ENCODE data around the gene EDC3.
"Not testable (repeated sequence)": the region's sequence is repeated elsewhere in the genome, so short reads cannot be mapped to it uniquely, and the experiment has no call there.

Gene EDC3

GRCh38 chr15:74676801-74677200 is 19.0 kb downstream of the EDC3 start:
- H3K4me1 ChIP-seq (ENCODE audit: insufficient read depth, low read length): no peaks in the 10 kb centered on the region
- no peaks in the 10 kb centered on the region for H3K9me3 ChIP-seq (ENCODE audit: control insufficient read depth, insufficient read depth, low read length)
- 0 out of 2 replicates have a peak, but pooled peaks cover 3% of the 10 kb centered on the region for H3K36me3 ChIP-seq (ENCODE audit: insufficient read depth, low read length)
- no peak overlapping the region for H3K9ac ChIP-seq (ENCODE audit: low read depth, low read length)

GRCh38 chr15:74674161-74674560 is 21.7 kb downstream of the EDC3 start:
- Histone ChIP-seq H3K9ac (ENCODE audit: low read depth, low read length) (no peak overlapping the region), H3K36me3 (ENCODE audit: insufficient read depth, low read length) (peaks cover 7% of the 10 kb centered on the region; the same call in 1 of the 2 replicates), H3K4me1 (ENCODE audit: insufficient read depth, low read length) (no peaks in the 10 kb centered on the region), H3K9me3 (ENCODE audit: control insufficient read depth, insufficient read depth, low read length) (no peaks in the 10 kb centered on the region)

- Histone ChIP-seq H3K9ac (ENCODE audit: low read depth, low read length) (no peak overlapping the region), H3K9me3 (ENCODE audit: control insufficient read depth, insufficient read depth, low read length) (no peaks in the 10 kb centered on the region), H3K36me3 (ENCODE audit: insufficient read depth, low read length) (peaks cover 5% of the 10 kb centered on the region; the same call in 1 of the 2 replicates), H3K4me1 (ENCODE audit: insufficient read depth, low read length) (0 out of 2 replicates have a peak, but pooled peaks cover 2% of the 10 kb centered on the region)
These were observed 26.2 kb downstream of the EDC3 start for GRCh38 chr15:74669627-74670026.

- Histone ChIP-seq H3K9ac (ENCODE audit: low read depth, low read length) (no peak overlapping the region), H3K9me3 (ENCODE audit: control insufficient read depth, insufficient read depth, low read length) (no peaks in the 10 kb centered on the region), H3K4me1 (ENCODE audit: insufficient read depth, low read length) (peaks cover 12% of the 10 kb centered on the region; the same call in 1 of the 2 replicates), H3K36me3 (ENCODE audit: insufficient read depth, low read length) (peaks cover 4% of the 10 kb centered on the region; the same call in 1 of the 2 replicates)
These were observed 27.8 kb downstream of the EDC3 start for GRCh38 chr15:74667975-74668374.

- Histone ChIP-seq H3K36me3 (ENCODE audit: insufficient read depth, low read length) (no peaks in the 10 kb centered on the region), H3K4me1 (ENCODE audit: insufficient read depth, low read length) (peaks cover 12% of the 10 kb centered on the region; the same call in 1 of the 2 replicates), H3K9me3 (ENCODE audit: control insufficient read depth, insufficient read depth, low read length) (no peaks in the 10 kb centered on the region), H3K9ac (ENCODE audit: low read depth, low read length) (no peak overlapping the region)
These were observed 31.2 kb downstream of the EDC3 start for GRCh38 chr15:74664670-74665069.

GRCh38 chr15:74664028-74664616 is 31.7 kb downstream of the EDC3 start:
- no peaks in the 10 kb centered on the region for H3K36me3 ChIP-seq (ENCODE audit: insufficient read depth, low read length)
- peaks cover 12% of the 10 kb centered on the region; the same call in 1 of the 2 replicates for H3K4me1 ChIP-seq (ENCODE audit: insufficient read depth, low read length)
- no peaks in the 10 kb centered on the region for H3K9me3 ChIP-seq (ENCODE audit: control insufficient read depth, insufficient read depth, low read length)
- H3K9ac ChIP-seq (ENCODE audit: low read depth, low read length): no peak overlapping the region

GRCh38 chr15:74663303-74664027 is 32.4 kb downstream of the EDC3 start:
- no peak overlapping the region for H3K9ac ChIP-seq (ENCODE audit: low read depth, low read length)

GRCh38 chr15:74662064-74662860 is 33.6 kb downstream of the EDC3 start:
- peaks cover 12% of the 10 kb centered on the region; the same call in 1 of the 2 replicates for H3K4me1 ChIP-seq (ENCODE audit: insufficient read depth, low read length)
- H3K9me3 ChIP-seq (ENCODE audit: control insufficient read depth, insufficient read depth, low read length): no peaks in the 10 kb centered on the region
- no peak overlapping the region for H3K9ac ChIP-seq (ENCODE audit: low read depth, low read length)
- no peaks in the 10 kb centered on the region for H3K36me3 ChIP-seq (ENCODE audit: insufficient read depth, low read length)

More at GRCh38 chr15:74663303-74664027, 32.4 kb downstream of the EDC3 start:
- no peaks in the 10 kb centered on the region for H3K9me3 ChIP-seq (ENCODE audit: control insufficient read depth, insufficient read depth, low read length)
- H3K36me3 ChIP-seq (ENCODE audit: insufficient read depth, low read length): no peaks in the 10 kb centered on the region
- peaks cover 12% of the 10 kb centered on the region; the same call in 1 of the 2 replicates for H3K4me1 ChIP-seq (ENCODE audit: insufficient read depth, low read length)

- H3K36me3 ChIP-seq (ENCODE audit: insufficient read depth, low read length); H3K9me3 ChIP-seq (ENCODE audit: control insufficient read depth, insufficient read depth, low read length); H3K9ac ChIP-seq (ENCODE audit: low read depth, low read length): not testable (repeated sequence)
- peaks cover 12% of the 10 kb centered on the region; the same call in 1 of the 2 replicates for H3K4me1 ChIP-seq (ENCODE audit: insufficient read depth, low read length)
These were observed 34.5 kb downstream of the EDC3 start for GRCh38 chr15:74661280-74661679.

GRCh38 chr15:74657846-74658245 is 38.0 kb downstream of the EDC3 start:
- H3K4me1 ChIP-seq (ENCODE audit: insufficient read depth, low read length): no peaks in the 10 kb centered on the region
- no peak overlapping the region for H3K9ac ChIP-seq (ENCODE audit: low read depth, low read length)
- H3K36me3 ChIP-seq (ENCODE audit: insufficient read depth, low read length): no peaks in the 10 kb centered on the region; the same call in 1 of the 2 replicates
- H3K9me3 ChIP-seq (ENCODE audit: control insufficient read depth, insufficient read depth, low read length): no peaks in the 10 kb centered on the region

GRCh38 chr15:74656935-74657535 is 38.8 kb downstream of the EDC3 start:
- no peaks in the 10 kb centered on the region; the same call in 1 of the 2 replicates for H3K36me3 ChIP-seq (ENCODE audit: insufficient read depth, low read length)
- no peaks in the 10 kb centered on the region for H3K9me3 ChIP-seq (ENCODE audit: control insufficient read depth, insufficient read depth, low read length)
- H3K4me1 ChIP-seq (ENCODE audit: insufficient read depth, low read length): no peaks in the 10 kb centered on the region
- H3K9ac ChIP-seq (ENCODE audit: low read depth, low read length): no peak overlapping the region

GRCh38 chr15:74655424-74655823 is 40.4 kb downstream of the EDC3 start:
- H3K9ac ChIP-seq (ENCODE audit: low read depth, low read length): no peak overlapping the region
- H3K9me3 ChIP-seq (ENCODE audit: control insufficient read depth, insufficient read depth, low read length): no peaks in the 10 kb centered on the region
- no peaks in the 10 kb centered on the region for H3K4me1 ChIP-seq (ENCODE audit: insufficient read depth, low read length)
- no peaks in the 10 kb centered on the region; the same call in 1 of the 2 replicates for H3K36me3 ChIP-seq (ENCODE audit: insufficient read depth, low read length)

GRCh38 chr15:74653426-74654102 is 42.3 kb downstream of the EDC3 start:
- H3K4me1 ChIP-seq (ENCODE audit: insufficient read depth, low read length): no peaks in the 10 kb centered on the region

More at GRCh38 chr15:74653426-74654102, 42.3 kb downstream of the EDC3 start:
- no peaks in the 10 kb centered on the region for H3K9me3 ChIP-seq (ENCODE audit: control insufficient read depth, insufficient read depth, low read length)
- no peak overlapping the region for H3K9ac ChIP-seq (ENCODE audit: low read depth, low read length)
- no peaks in the 10 kb centered on the region; the same call in 1 of the 2 replicates for H3K36me3 ChIP-seq (ENCODE audit: insufficient read depth, low read length)
